Peyer's patch (tissue), 4 donors: ENCODE measurements around the gene TTC1.
A peak's percentile ranks its signal among the peaks of the same experiment; 100 is the strongest.

Source experiments
- POLR2A ChIP-seq, 2 donors: fragments of 450-650 bp; IDR thresholded peaks; one replicate each; pipeline ENCODE4 v1.5.1; 2017; ENCODE audit warnings: antibody characterized with exemption in 2 of 2, mild to moderate bottlenecking in 2 of 2, moderate library complexity in 2 of 2
- TF ChIP-seq, protein P1 (sequence below), 6 experiments: fragments of 450-650 bp in 4 of 6; fragments of 200-600 bp in 2 of 6; sonication (generic) in 1 of 6; IDR thresholded peaks; one replicate each; pipeline ENCODE4 v1.5.1; 2017 to 2019; ENCODE audit warnings: antibody characterized with exemption in 6 of 6, mild to moderate bottlenecking in 3 of 6, moderate library complexity in 1 of 6

- TF ChIP-seq, protein P1, sequence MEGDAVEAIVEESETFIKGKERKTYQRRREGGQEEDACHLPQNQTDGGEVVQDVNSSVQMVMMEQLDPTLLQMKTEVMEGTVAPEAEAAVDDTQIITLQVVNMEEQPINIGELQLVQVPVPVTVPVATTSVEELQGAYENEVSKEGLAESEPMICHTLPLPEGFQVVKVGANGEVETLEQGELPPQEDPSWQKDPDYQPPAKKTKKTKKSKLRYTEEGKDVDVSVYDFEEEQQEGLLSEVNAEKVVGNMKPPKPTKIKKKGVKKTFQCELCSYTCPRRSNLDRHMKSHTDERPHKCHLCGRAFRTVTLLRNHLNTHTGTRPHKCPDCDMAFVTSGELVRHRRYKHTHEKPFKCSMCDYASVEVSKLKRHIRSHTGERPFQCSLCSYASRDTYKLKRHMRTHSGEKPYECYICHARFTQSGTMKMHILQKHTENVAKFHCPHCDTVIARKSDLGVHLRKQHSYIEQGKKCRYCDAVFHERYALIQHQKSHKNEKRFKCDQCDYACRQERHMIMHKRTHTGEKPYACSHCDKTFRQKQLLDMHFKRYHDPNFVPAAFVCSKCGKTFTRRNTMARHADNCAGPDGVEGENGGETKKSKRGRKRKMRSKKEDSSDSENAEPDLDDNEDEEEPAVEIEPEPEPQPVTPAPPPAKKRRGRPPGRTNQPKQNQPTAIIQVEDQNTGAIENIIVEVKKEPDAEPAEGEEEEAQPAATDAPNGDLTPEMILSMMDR (IDR thresholded peaks at IDR 0.05): peak in 1 of 6 experiments; percentile 6
- TF ChIP-seq POLR2A (IDR thresholded peaks at IDR 0.05): no peak
Observed at GRCh38 chr5:159990506-159990905, 18.4 kb upstream of the TTC1 start.
